Astrocyte of the spinal cord (primary cell): ENCODE data around the gene LCN10.
"Not testable (repeated sequence)": the region's sequence is repeated elsewhere in the genome, so short reads cannot be mapped to it uniquely, and the experiment has no call there.

Source experiments
- DNase-seq: peaks from one replicate; pipeline ENCODE4 v3.0.0; 2011; ENCODE audit warnings: low read depth, low spot score
- H3K4me3 ChIP-seq: 2 replicates; pipeline ENCODE4 v1.5.1; 2011; ENCODE audit warnings: low read depth, mild to moderate bottlenecking, low read length, moderate library complexity
- in situ Hi-C: cut with HindIII; loops from 2 replicates; pipeline ENCODE4 v1.10.0; 2017; ENCODE audit warnings: low sequenced_read_pairs
- TF ChIP-seq, protein P1 (sequence below): IDR thresholded peaks from 2 replicates; pipeline ENCODE4 v1.5.1; 2012; ENCODE audit warnings: low read depth, mild to moderate bottlenecking, low read length, inconsistent platforms

The LCN10 gene

GRCh38 chr9:136707849-136708517 is 34.8 kb downstream of the LCN10 start:
- TF ChIP-seq, protein P1, sequence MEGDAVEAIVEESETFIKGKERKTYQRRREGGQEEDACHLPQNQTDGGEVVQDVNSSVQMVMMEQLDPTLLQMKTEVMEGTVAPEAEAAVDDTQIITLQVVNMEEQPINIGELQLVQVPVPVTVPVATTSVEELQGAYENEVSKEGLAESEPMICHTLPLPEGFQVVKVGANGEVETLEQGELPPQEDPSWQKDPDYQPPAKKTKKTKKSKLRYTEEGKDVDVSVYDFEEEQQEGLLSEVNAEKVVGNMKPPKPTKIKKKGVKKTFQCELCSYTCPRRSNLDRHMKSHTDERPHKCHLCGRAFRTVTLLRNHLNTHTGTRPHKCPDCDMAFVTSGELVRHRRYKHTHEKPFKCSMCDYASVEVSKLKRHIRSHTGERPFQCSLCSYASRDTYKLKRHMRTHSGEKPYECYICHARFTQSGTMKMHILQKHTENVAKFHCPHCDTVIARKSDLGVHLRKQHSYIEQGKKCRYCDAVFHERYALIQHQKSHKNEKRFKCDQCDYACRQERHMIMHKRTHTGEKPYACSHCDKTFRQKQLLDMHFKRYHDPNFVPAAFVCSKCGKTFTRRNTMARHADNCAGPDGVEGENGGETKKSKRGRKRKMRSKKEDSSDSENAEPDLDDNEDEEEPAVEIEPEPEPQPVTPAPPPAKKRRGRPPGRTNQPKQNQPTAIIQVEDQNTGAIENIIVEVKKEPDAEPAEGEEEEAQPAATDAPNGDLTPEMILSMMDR, result no peak
- no peak overlapping the region for H3K4me3 ChIP-seq
- in situ Hi-C loops, result no loop called here
- no peak for DNase-seq

DNA sequence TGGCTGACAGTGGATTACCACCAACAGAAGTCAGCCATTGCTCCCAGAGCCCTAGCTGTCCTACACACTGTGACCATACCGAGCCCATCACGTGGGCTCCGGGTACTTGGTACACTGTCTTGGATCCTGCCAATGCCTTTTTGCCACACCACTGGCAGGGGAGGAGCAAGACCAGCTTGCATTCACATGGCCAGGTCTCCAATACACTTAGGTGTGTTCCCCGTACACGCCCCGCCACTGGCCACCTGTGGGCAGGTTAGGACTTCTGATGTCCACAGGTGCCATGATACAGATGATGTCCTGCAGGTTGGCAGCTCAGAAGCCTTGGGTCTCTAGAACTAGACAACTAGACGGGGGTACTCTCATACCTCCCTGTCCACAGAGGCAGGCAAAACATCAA is 35.7 kb downstream of the LCN10 start:
- in situ Hi-C loops, result no loop called here
- H3K4me3 ChIP-seq, result no peak overlapping the region
- TF ChIP-seq, protein P1, result no peak
- no peak for DNase-seq

DNA sequence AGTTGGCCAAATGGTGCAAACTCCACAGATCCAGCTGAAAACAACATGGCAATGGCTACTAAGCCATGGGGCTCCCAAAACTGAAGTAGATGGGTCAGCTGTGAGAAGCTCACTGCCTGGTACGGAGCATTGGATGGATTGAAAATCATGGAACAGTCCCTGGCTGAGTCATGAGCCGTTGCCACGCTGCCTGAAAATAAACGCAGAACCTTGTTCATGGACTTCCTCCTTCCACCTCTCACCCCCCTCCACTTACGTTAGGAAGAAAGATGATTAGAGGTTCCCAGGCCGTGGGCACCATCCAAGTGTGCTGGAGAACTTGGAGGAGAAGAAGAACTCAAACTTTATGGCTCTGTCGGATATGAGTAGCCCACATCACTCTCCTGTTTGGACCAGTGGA is 37.2 kb downstream of the LCN10 start:
- in situ Hi-C loops, result no loop called here
- DNase-seq, result no peak
- TF ChIP-seq, protein P1, result no peak
- no peak overlapping the region for H3K4me3 ChIP-seq

- H3K4me3 ChIP-seq, DNase-seq, in situ Hi-C loops: not testable (repeated sequence)
Observed at GRCh38 chr9:136704741-136705140, 38.0 kb downstream of the LCN10 start.

DNA sequence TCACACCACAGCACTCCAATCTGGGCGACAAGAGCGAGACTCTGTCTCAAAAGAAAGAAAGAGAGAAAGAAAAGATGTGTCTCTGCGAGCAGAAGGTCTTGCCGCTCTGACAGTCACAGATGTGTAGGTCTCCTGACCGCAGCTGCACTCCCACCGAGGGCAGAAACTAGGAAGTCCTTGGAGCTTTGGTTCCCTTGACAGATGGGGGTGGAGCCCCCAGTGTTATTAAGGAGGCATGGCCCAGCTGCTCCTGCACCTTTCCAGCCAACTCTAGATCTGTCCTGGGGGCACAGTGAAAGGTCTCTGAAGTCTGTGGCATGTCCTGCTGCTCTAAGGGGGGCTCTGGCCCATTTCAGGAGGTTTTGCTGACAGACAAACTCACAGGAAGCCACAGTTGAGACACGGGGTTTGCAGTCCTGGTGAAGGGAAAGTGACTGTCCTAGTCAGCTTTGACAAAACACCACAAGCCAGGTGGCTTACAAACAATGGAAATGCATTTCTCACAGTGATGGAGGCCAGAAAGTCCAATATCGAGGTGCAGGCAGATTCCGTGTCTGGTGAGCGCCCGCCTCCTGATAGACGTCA is 39.4 kb downstream of the LCN10 start:
- TF ChIP-seq, protein P1, result no peak
- in situ Hi-C loops, result no loop called here
- H3K4me3 ChIP-seq, result no peak overlapping the region
- DNase-seq, result no peak

DNA sequence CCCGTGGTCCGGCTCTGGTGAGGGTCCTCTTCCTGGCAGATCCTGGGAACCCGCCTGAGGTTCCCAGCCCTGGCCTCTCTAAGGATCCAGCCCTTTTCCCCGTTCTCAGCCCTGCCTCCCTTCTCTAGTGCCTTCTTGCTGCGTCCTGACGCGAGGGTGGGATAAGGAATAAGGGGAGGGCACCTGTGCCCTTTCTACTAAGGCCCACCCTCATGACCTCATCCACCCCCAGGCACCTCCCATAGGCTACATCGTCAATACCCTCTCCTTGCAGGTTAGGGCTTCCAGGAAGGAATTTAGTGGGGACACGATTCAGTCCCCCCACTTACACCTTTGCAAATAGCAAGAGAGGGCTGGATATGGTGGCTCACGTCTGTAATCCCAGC is 41.1 kb downstream of the LCN10 start:
- H3K4me3 ChIP-seq, result no peak overlapping the region
- no peak for DNase-seq
- in situ Hi-C loops, result no loop called here
- TF ChIP-seq, protein P1, result no peak

GRCh38 chr9:136700959-136701667 is 41.6 kb downstream of the LCN10 start:
- no peak for DNase-seq
- TF ChIP-seq, protein P1, result no peak
- no peak overlapping the region for H3K4me3 ChIP-seq
- in situ Hi-C loops, result no loop called here
